GM19395 (cell line): ENCODE results near the gene USP31.
"Not testable (repeated sequence)": the region's sequence is repeated elsewhere in the genome, so short reads cannot be mapped to it uniquely, and the experiment has no call there.

Source experiments
- ATAC-seq: cut with Tn5 transposase; IDR thresholded peaks from one replicate; pipeline ENCODE4 v1.9.1; 2021; ENCODE audit warnings: mild to moderate bottlenecking, moderate library complexity; ENCODE audit not compliant: unreplicated experiment

The USP31 gene

DNA sequence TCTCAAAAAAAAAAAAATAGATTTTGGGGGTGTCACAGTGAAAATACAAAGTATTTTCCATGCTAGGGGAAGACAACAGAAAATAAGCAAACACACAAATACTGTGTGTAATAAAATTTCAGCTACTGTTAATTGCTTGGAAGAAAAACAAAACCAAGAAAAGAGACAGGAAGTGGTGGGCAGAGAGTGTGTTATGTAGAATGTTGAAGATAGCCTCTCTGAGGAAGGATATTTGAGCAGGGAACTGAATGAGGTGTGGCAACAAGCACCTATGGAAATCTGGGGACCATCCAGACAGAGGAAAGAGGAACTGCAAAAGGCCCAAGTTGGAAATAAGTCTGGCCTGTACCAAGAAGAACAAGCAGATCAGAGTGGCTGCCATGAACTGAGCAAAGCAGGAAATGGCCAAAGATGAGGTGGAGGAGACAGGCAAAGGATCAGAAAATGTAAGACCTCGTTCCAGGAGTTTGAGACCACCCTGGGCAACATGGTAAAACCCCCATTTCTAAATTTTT, 7.8 kb upstream of the USP31 start:
- no peak for ATAC-seq

- ATAC-seq, result no peak
These were observed 6.9 kb upstream of the USP31 start for GRCh38 chr16:23156110-23156509.

DNA sequence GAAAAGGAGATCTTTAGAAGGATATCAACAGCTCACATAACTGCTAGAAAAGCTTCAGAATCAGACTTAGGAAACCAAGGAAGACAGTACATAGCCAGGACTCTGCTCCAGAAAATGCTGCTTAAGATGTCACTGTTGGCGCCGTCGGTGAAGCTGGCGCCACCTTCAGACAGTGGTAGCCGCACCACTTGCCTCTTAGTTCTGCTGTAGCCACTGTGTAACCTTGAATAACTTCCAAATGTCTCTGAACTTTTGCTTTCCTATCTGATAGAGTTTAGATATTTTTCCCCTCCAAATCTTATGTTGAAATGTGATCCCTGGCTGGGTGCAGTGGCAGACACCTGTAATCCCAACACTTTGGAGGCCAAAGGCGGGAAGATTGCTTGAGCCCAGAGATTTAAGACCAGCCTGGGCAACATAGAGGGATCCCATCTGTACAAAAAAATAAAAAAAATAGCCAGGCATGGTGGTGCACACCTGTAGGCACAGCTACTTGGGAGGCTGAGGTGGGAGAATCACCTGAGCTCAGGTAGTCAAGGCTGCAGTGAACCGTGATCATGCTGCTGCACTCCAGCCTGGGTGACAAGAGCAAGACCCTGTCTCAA, 6.3 kb upstream of the USP31 start:
- no peak for ATAC-seq

DNA sequence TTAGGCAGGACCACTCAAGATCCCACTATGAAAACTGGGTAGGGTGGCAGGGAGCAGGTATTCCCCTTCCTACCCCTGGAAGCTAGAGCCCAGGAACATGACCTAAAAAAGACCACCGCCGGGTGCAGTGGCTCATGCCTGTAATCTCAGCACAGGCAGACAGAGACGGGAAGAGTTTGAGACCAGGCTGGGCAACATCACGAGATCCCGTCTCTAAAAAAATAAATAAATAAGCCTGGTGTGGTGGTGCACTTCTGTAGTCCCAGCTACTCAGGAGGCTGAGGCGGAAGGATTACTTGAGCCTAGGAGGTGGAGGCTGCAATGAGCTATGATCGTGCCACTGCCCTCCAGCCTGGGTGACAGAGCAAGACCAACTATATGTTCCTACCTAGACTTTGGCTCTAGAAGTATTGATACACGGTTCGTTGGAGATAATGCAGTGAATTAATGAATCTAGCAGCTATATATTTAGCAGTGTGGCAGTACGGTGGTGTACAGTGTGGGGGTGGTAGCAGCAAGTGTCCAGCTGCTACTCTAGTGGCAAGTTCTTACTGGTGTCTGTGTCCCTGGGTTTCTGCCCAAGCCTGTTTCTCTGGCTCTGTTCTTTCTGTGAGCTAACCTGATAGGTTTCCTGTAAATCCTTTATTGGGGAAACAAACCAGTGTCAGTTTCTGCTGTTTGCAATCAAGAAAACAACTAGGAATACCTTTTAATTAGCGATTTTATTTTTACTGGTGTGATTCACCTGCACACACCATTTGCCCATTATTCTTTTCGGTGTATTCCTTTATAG, 3.3 kb upstream of the USP31 start:
- ATAC-seq, result no peak

DNA sequence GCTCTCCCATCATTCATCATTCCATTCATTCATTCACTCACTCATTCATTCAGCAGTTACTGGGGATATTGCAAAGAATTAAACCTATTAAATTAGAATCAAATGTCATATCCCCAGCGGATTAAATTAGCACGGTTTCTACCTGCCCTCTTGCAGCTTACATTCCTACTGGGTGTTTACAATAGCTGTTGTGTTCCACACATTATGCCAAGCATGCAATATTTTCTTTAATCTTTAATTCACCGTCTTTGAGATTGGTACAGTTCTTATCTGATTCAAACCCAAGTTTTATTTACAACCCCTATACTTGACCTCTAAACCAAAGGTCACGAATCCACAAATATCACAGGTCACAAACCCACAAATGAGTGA, 727 bp upstream of the USP31 start:
- no peak for ATAC-seq

- peak; percentile 43 for ATAC-seq
These were observed 562 bp downstream of the USP31 start for GRCh38 chr16:23148513-23149266.

- no peak for ATAC-seq
These were observed 1.1 kb downstream of the USP31 start for GRCh38 chr16:23148166-23148512.

DNA sequence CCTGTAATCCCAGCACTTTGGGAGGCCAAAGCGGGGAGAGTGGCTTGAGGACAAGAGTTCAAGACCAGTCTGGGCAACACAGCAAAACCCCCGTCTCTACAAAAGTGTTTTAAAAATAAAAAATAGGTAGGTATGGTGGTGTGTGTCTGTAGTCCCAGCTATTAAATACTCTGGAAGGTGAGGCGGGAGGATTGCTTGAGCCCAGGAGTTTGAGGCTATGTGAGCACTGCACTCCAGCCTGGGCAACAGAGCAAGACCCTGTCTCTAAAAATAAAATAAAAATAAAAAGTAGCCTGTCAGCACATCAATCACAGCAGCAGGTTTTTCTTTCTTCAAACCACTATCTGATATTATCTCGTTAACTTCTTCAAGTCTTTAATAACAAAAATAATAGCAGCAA, 1.6 kb downstream of the USP31 start:
- no peak for ATAC-seq

DNA sequence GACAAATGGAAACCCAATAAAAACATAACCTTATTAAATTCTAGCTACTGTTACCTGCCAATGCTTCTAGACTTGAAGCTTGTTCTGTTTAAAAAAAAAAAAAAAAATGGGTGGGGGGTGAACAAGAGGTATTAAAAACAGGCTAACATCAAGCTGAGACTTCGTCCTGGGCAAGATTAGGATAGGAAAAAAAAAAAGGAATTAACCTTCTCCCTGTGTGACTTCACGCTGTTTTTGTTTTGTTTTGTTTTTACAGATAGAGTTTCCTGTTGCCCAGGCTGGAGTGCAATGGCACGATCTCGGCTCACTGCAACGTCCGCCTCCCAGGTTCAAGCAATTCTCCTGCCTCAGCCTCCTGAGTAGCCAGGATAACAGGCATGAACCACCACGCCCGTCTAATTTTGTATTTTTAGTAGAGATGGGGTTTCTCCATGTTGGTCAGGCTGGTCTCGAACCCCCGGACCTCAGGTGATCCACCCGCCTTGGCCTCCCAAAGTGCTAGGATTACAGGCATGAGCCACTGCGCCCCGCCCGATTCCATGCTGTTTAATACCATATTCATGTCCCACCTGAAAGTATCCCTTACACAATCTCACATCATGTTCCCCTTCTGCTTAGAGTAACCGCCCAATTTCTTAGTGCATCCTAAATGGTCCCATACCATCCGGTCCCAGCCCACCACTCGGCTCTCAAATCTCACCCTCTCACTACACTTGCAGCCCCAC, 2.2 kb downstream of the USP31 start:
- ATAC-seq, result no peak

GRCh38 chr16:23145608-23146007, 3.6 kb downstream of the USP31 start:
- no peak for ATAC-seq

DNA sequence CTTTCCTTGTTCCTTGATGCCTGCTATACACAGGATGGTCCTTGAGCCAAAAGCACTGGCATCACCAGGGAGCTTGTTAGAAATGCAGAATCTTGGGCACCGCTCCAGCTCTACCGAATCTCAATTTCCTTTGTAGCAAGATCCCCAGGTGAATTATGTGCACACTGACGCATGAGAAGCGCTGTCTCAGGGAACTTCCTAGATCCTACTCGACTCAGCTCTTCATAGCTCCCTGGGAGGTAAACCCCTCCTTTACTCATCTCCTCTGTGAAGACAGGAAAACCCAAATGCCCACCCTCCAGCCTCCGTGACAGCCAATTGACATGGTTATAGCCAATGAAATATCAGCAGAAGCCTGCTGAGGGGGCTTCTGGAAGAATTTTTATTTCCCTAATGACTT, 4.1 kb downstream of the USP31 start:
- no peak for ATAC-seq

- not testable (repeated sequence) for ATAC-seq
These were observed 4.9 kb downstream of the USP31 start for GRCh38 chr16:23144393-23144792.

- no peak for ATAC-seq
These were observed 5.9 kb downstream of the USP31 start for GRCh38 chr16:23143391-23143790.

GRCh38 chr16:23141959-23142740, 7.1 kb downstream of the USP31 start:
- ATAC-seq, result no peak

DNA sequence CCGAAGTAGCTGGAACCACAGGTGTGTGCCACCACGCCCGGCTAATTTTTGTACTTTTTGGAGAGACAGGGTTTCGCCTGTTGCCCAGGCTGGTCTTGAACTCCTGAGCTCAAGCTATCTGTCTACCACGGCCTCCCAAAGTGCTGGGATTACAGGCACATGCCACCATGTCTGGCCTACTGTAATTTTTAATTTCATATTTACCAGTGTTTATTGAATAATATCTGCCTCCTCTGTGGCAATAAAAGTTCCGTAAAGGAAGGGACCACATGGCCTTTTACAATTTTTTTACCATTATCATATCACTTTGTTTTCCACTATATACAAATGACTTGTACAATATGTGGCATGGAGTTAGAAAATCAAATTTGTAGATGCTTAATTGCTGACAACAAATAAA, 7.8 kb downstream of the USP31 start:
- ATAC-seq, result no peak

DNA sequence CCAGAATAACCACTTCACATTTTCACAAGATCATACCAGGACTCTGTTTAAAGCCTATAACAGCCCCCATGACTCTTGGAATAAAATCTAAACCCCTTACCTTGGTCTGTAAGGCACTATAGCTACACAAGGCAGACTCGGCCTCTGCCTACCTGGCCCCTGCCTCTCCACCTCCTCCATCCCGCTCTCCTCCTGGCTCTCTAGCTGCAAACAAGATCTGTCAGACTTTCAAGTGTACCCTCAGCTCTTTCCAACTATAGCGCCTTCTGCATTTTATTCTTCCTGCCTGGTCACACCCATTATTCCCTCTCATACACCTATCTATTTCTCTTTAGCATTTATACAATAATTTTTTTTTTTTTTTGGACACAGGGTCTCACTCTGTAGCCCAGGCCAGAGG, 8.2 kb downstream of the USP31 start:
- ATAC-seq, result no peak

DNA sequence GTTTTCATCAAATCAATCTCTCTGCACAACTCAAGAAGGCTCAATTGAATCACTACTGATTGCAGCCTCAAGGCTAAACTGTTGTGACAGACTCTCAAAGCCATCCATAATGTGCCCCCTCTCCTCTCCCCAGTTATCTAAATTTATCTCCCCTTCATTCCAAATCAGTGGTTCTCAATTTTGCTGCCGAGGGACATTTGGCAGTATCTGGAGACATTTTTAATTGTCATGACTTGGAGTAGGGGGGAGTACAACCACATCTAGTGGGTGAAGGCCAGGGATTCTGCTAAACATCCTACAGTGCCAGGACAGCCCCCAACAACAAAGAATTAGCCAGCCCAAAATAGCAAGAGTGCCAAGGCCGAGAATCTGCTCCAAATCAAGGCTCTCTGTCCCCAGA, 9.1 kb downstream of the USP31 start:
- ATAC-seq, result no peak

DNA sequence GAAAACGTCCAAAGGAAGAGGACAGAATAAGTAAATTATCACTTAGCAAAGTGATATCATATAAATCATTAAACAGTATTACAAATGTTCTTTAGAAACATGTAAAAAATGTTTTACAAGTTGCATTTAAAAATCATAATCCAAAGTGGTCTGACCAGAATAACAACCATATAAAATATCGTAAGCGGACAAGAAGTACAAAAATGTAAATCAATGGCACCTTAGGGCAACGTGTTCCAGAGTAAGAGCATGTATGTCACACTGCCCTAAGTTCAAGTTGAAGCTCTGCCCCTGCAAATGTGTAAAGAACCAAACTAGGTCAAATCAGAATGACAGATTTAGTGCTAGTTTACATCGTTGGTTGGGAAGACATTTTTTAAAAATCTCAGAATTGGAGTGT, 11.4 kb downstream of the USP31 start:
- no peak for ATAC-seq

DNA sequence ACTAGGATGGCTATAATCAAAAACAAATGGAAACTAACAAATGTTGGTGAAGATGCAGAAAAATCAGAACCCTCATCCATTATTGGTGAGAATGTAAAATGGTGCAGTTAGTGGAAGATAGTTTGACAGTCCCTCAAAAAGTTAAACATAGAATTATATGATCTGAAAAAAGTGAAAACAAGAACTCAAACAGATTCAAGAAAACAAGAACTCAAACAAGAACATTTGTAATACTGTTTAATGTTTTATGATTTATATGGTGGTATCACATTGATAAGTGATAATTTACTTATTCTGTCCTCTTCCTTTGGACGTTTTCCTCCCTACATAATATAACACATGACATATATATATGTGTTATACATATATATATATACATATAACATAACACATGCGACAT, 12.0 kb downstream of the USP31 start:
- ATAC-seq, result no peak

GRCh38 chr16:23134274-23134673, 15.0 kb downstream of the USP31 start:
- ATAC-seq, result no peak
